ENCODE results near the gene CHAT.
"Not testable (repeated sequence)": the region's sequence is repeated elsewhere in the genome, so short reads cannot be mapped to it uniquely, and the experiment has no call there.

The CHAT gene

DNA sequence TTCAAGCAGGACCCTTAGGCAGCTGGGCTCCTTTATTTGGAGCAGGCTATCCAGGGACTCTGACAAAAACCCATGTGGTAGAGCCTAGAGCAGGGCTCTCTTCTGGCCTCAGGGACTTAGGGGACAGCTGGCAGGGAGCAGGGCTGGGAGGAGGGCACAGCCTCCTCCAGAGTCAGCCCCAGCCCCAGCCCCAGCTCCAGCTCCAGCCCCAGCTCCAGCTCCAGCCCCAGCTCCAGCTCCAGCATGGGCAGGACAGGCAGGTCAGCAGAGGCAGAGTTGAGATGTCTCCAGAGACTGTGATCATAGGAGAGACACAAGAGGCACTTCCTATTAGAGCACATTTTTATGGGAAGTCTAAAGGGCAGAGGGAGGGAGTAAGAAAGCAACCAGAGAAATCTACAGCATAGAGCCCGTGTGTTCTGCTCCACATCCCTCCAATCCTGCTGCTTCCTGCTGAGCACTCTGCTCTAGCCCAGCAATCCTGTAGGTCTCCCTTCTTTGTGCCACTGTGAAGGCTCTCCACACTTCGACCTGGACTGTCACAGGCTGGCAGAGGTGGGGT is 52.3 kb downstream of the CHAT start:
- in situ Hi-C loops (cut with MboI; ENCODE audit: low sequenced_read_pairs): no loop called here
- DNase-seq (ENCODE audit: low spot score in 2 of 2): no peak
- H3K27me3 ChIP-seq (ENCODE audit: low read depth): 0 out of 2 replicates have a peak, but pooled peaks cover 2% of the 10 kb centered on the region
- no peaks in the 10 kb centered on the region for H3K9me3 ChIP-seq
- H3K4me1 ChIP-seq: no peaks in the 10 kb centered on the region
- no peaks in the 10 kb centered on the region for H3K36me3 ChIP-seq (replicated peaks)
- no peak overlapping the region for H3K4me3 ChIP-seq

DNA sequence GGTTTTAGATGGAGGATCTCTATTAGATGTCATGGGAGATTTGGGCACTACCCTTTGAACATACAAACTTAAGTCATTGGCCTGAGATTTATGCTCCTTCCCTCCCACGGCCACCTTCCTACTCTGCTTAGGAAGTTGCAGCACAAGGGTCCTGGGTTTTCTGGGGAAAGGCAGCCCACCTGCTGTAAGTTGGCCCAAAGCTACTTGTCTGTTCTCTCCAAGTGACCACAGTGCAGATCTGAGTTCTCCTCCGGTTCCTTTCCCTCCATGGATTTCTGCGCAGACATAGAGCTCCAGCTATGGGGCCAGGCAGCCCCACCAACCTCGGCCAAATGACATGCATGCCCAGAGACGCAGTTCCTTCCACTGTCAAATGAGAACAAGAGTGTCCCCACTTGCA is 52.8 kb downstream of the CHAT start:
- Histone ChIP-seq H3K27me3 (ENCODE audit: low read depth) (0 out of 2 replicates have a peak, but pooled peaks cover 6% of the 10 kb centered on the region), H3K9me3 (no peaks in the 10 kb centered on the region), H3K4me3 (no peak overlapping the region), H3K36me3 (replicated peaks) (no peaks in the 10 kb centered on the region), H3K4me1 (no peaks in the 10 kb centered on the region)
- in situ Hi-C loops (cut with MboI; ENCODE audit: low sequenced_read_pairs): no loop called here
- DNase-seq (ENCODE audit: low spot score in 2 of 2): no peak

DNA sequence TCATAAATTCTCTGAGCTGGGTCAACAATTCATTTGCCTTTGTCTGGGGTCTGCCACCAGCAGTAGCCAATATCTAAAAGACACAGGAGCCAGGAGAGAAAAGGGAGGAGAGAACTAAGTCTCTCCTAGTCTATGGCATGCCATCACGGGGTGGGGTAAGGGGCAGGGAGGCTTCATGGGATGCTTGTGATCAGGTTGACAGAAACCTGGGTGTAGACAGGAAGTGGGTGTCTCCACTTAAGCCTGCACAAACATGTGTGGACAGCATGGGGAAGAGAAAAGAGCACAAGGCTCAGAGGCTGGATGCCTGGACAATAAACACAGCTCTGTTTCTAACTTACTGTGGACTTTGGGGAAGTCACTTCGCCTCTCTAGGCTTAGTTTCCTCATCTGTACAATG is 54.2 kb downstream of the CHAT start:
- H3K4me3 ChIP-seq: no peak overlapping the region
- 0 out of 2 replicates have a peak, but pooled peaks cover 8% of the 10 kb centered on the region for H3K27me3 ChIP-seq (ENCODE audit: low read depth)
- no peaks in the 10 kb centered on the region for H3K9me3 ChIP-seq
- in situ Hi-C loops (cut with MboI; ENCODE audit: low sequenced_read_pairs): no loop called here
- H3K36me3 ChIP-seq (replicated peaks): no peaks in the 10 kb centered on the region
- no peaks in the 10 kb centered on the region for H3K4me1 ChIP-seq
- DNase-seq (ENCODE audit: low spot score in 2 of 2): no peak

DNA sequence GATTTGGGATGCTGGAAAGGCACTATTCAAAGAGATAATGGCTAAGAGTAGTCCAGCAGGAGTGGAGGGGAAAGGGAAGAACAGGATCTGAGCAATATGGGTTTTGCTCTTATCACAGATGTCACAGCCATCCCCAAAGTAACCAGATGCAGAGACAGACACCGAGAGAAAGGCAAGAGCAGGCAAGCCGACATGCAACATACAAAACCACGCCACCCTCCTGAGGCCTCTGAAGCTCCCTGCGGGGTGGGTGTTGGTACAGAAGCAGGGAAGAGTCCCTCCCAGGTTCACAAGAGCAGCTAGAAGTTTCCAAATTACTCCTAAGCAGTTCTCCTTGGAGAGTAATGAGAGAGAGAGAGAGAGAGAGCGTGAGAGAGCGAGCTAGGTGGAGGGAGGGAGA is 54.8 kb downstream of the CHAT start:
- H3K4me3 ChIP-seq: no peak overlapping the region
- H3K4me1 ChIP-seq: no peaks in the 10 kb centered on the region
- in situ Hi-C loops (cut with MboI; ENCODE audit: low sequenced_read_pairs): no loop called here
- no peaks in the 10 kb centered on the region for H3K9me3 ChIP-seq
- H3K36me3 ChIP-seq (replicated peaks): no peaks in the 10 kb centered on the region
- DNase-seq (ENCODE audit: low spot score in 2 of 2): no peak
- H3K27me3 ChIP-seq (ENCODE audit: low read depth): 0 out of 2 replicates have a peak, but pooled peaks cover 8% of the 10 kb centered on the region

DNA sequence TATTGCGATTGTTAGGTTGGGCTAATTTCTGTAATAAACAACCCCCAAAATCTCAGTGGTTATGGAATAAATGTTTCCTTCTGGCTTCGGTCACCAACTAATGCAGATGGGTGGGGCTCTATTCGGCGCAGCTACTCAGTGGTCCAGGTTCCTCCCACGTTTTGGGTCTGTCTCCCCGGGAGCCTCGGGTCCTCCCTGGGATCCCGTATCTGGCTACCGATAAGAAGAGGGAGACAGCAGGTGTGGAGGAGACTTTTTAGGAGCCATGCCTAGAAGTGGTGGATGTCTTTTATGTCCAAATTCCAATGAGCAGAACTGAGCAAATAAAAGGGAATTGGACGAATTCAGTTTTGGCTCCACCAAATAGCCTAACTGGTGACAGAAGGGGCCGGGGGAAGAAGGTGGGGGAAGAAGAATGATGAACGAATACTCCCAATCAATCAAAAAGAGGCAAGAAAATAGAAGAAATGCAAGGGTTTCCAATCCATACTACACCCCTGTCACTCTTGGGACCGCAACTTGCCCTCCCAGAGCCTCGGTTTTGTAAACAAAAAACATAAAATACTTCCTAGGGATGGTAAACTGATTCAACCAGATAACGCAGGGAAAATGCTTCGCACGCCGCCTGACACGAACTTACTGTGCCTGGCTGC is 65.1 kb downstream of the CHAT start:
- Histone ChIP-seq H3K4me3 (no peak overlapping the region), H3K27me3 (ENCODE audit: low read depth) (peaks cover 12% of the 10 kb centered on the region; the same call in 1 of the 2 replicates), H3K36me3 (replicated peaks) (no peaks in the 10 kb centered on the region), H3K4me1 (peaks cover 4% of the 10 kb centered on the region; the same call in 1 of the 2 replicates), H3K9me3 (peaks cover 3% of the 10 kb centered on the region; the same call in 1 of the 2 replicates)
- DNase-seq (ENCODE audit: low spot score in 2 of 2): no peak
- in situ Hi-C loops (cut with MboI; ENCODE audit: low sequenced_read_pairs): no loop called here

DNA sequence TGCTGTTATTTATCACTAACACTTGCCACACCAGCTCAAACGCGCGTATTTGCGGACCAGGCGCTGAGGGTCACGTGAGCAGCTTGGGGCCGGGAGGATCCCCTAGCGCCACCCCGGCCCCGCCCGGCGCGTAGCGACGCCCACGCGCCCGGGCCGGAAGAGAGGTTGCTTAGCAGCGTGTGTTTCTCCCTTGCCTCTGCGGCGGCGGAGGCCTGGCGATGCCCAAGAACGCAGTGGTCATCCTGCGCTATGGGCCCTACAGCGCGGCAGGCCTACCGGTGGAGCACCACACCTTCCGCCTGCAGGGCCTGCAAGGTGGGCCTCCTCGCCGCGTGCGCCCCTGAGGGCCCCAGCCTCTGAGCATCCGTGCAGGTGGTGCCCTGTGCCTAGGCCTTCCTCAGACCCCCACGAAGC is 65.7 kb downstream of the CHAT start, which contains the start of gene C10orf53:
Gene C10orf53, plus strand, starts transcription at position 172 of the 414 bp plus-strand sequence. Its CDS starts 47 bp downstream, at position 219.
- H3K4me3 ChIP-seq: no peak within 1 kb of the TSS

DNA sequence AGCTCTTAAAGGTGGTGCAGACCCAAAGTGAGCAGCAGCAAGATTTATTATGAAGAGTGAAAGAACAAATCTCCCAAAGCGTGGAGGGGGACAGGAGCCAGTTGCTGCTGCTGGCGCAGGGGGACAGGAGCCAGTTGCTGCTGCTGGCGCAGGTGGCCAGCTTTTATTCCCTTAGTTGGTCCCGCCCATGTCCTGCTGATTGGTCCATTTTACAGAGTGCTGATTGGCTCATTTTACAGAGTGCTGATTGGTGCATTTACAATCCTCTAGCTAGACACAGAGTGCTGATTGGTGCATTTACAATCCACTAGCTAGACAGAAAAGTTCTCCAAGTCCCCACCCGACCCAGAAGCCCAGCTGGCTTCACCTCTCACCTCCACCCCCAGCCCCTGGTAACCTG is 68.6 kb downstream of the CHAT start:
- H3K4me1 ChIP-seq; in situ Hi-C loops (cut with MboI; ENCODE audit: low sequenced_read_pairs); H3K36me3 ChIP-seq (replicated peaks); DNase-seq (ENCODE audit: low spot score in 2 of 2); H3K4me3 ChIP-seq; H3K9me3 ChIP-seq; H3K27me3 ChIP-seq (ENCODE audit: low read depth): not testable (repeated sequence)

More for the DNA sequence above, 65.7 kb downstream of the CHAT start, which contains the start of gene C10orf53:
- in situ Hi-C loops (cut with MboI; ENCODE audit: low sequenced_read_pairs): no loop called here
- Histone ChIP-seq H3K27me3 (ENCODE audit: low read depth) (peaks cover 12% of the 10 kb centered on the region; the same call in 1 of the 2 replicates), H3K36me3 (replicated peaks) (no peaks in the 10 kb centered on the region), H3K4me1 (peaks cover 4% of the 10 kb centered on the region; the same call in 1 of the 2 replicates), H3K9me3 (peaks cover 3% of the 10 kb centered on the region; the same call in 1 of the 2 replicates)
- DNase-seq (ENCODE audit: low spot score in 2 of 2): peak; percentile 49 to 74

DNA sequence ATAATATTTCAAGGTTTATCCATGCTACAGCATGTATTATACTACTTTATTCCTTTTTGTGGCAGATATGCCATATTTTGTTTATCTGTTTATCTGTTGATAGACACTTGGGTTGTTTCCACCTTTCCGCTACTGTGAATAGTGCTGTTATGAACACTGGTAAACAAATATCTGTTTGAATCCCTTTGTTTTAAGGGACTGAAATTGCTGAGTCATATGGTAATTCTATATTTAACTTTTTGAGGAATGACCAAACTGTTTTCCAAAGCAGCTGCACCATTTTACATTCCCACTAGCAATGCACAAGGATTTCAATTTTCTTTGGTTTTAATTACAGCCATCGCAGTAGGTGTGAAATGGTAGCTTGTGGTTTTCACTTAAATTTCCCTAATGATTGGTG is 69.0 kb downstream of the CHAT start:
- H3K4me1 ChIP-seq: peaks cover 4% of the 10 kb centered on the region; the same call in 1 of the 2 replicates
- H3K36me3 ChIP-seq (replicated peaks): no peaks in the 10 kb centered on the region
- peaks cover 1% of the 10 kb centered on the region; the same call in 1 of the 2 replicates for H3K27me3 ChIP-seq (ENCODE audit: low read depth)
- no peak overlapping the region for H3K4me3 ChIP-seq
- peaks cover 3% of the 10 kb centered on the region; the same call in 1 of the 2 replicates for H3K9me3 ChIP-seq
- DNase-seq (ENCODE audit: low spot score in 2 of 2): no peak
- in situ Hi-C loops (cut with MboI; ENCODE audit: low sequenced_read_pairs): no loop called here

DNA sequence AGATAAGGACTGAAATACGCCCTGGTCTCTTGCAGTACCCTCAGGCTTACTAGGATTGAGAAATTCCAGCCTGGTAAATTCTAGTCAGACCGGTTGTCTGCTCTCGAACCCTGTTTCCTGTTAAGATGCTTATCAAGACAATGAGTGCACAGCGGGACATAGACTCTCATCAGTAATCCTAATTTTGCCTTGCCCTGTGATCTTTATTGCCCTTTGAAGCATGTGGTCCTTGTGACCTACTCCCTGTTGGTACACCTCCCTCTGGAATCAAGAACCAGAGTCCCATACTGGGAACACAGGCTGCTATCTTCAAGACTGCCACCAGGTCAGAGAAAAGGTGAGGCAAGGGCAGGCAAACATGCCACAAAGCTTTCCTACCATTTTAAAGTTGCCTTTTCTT is 72.8 kb downstream of the CHAT start:
- DNase-seq (ENCODE audit: low spot score in 2 of 2): no peak
- in situ Hi-C loops (cut with MboI; ENCODE audit: low sequenced_read_pairs): no loop called here
- no peaks in the 10 kb centered on the region for H3K36me3 ChIP-seq (replicated peaks)

DNA sequence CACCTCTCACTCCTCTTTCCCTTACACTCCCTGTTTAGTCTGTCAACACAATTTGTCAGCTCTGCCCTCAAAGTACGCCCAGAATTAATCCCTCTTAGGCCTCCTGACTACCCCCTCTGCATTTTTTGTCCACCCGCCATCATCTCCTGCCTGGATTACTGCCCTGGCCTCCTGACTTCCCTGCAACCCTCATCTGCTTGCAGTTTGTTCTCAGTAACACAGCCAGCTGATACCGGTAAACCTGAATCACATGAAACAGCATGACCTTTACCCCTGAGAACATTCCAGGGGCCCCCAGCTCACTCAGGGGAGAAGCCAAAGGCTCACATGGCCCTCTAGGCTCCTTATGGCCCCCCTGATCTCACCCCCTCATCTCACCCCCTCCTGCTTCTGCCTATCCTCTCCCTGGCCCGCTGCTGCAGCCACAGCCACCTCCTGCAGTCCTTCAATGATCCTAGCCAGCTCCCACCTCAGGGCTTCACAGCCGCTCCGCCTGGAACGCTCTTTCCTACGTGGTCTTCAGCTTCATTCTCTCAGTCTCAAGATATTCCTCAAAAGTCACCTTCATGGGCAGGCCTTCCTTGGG is 74.5 kb downstream of the CHAT start:
- DNase-seq (ENCODE audit: low spot score in 2 of 2): no peak
- no peak overlapping the region for H3K4me3 ChIP-seq
- 0 out of 2 replicates have a peak, but pooled peaks cover 9% of the 10 kb centered on the region for H3K27me3 ChIP-seq (ENCODE audit: low read depth)
- no peaks in the 10 kb centered on the region for H3K36me3 ChIP-seq (replicated peaks)
- no peaks in the 10 kb centered on the region for H3K4me1 ChIP-seq
- no peaks in the 10 kb centered on the region for H3K9me3 ChIP-seq
- in situ Hi-C loops (cut with MboI; ENCODE audit: low sequenced_read_pairs): no loop called here

More for the DNA sequence above, 72.8 kb downstream of the CHAT start:
- Histone ChIP-seq H3K27me3 (ENCODE audit: low read depth) (0 out of 2 replicates have a peak, but pooled peaks cover 9% of the 10 kb centered on the region), H3K4me1 (no peaks in the 10 kb centered on the region), H3K9me3 (no peaks in the 10 kb centered on the region), H3K4me3 (no peak overlapping the region)

DNA sequence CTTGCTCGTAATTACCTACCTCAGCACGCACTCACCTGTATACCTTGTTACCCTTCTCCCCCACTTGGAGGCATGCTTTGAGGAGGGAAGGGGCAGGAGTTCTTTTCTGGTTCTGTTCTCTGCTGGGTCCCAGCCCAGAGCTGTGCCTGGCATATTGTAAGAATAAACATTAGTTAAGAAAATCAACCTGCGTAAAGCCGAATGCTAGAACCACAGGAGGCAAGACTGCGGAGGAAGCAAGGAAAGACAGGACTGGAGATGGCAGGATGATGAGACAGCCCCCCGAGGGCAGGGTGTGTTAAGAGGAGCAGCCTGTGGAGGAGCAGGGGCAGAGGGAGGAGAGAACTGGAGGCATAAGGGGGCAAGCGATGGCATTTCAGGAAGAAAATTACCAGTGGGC is 75.1 kb downstream of the CHAT start:
- no peaks in the 10 kb centered on the region for H3K36me3 ChIP-seq (replicated peaks)
- DNase-seq (ENCODE audit: low spot score in 2 of 2): no peak
- H3K27me3 ChIP-seq (ENCODE audit: low read depth): 0 out of 2 replicates have a peak, but pooled peaks cover 9% of the 10 kb centered on the region
- H3K4me3 ChIP-seq: no peak overlapping the region
- no peaks in the 10 kb centered on the region for H3K4me1 ChIP-seq
- no peaks in the 10 kb centered on the region for H3K9me3 ChIP-seq
- in situ Hi-C loops (cut with MboI; ENCODE audit: low sequenced_read_pairs): no loop called here

DNA sequence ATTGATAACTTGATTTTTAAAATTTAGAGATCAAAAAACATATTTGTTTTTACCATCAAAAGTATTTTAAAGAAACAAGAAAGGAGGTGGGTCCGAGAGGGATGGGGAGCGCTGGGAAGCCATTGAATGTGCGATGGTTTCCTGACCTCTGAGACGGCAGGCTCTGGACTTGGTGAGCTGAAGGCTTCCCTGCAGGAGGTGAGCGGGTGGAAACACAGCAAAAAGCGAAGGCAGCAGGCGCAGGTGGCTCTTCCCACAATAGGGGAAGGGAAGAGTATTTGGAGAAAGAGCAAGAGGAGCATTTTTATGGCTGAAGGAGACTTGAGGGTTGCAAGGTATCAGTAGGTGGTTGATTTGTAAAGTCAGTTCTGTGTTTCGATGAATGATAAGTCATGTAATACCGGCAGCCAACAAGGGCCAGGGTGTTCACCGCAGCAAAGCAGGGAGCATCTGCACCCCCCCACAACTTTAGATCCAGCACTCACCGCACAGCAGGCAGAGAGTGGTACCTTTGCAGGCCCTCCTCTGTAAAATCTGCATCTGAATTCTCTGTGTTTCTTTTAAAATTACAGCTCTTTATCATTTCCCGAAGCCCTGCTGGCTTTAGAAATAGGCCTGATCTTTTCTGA is 76.2 kb downstream of the CHAT start:
- Histone ChIP-seq H3K27me3 (ENCODE audit: low read depth) (0 out of 2 replicates have a peak, but pooled peaks cover 9% of the 10 kb centered on the region), H3K9me3 (no peaks in the 10 kb centered on the region), H3K36me3 (replicated peaks) (no peaks in the 10 kb centered on the region), H3K4me1 (no peaks in the 10 kb centered on the region), H3K4me3 (no peak overlapping the region)
- in situ Hi-C loops (cut with MboI; ENCODE audit: low sequenced_read_pairs): no loop called here
- DNase-seq (ENCODE audit: low spot score in 2 of 2): no peak

DNA sequence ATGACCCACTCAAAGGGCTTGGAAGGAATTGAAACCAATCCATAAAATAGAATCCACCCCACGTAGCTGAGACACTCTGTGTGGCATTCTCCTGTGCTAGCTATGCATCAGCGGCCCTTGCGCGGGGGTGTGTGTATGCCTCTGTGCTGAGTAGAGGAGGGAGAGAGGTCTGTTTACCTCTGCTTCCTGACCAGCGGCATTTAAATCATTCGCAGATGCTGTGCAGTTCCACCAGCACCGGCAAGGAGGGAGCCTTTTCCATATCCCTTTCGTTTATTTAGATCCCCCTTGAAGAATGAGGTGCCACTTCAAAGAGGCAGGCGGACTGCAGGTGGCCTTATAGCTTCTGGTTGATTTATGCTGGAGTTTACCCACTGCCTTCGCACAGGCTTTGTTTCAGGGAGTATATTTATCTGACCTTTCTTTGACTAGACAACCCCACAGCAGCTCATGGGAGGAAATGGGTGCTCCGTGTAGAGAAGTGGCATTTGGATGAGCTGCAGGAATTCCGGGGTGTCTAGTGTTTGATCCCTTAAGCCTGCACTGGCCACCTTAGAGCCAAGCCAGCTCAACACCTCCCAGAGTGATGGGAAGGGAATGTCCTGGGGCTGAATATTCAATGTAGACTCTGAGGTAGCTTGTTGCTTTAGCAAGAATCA is 77.0 kb downstream of the CHAT start:
- Histone ChIP-seq H3K36me3 (replicated peaks) (no peaks in the 10 kb centered on the region), H3K4me1 (no peaks in the 10 kb centered on the region), H3K4me3 (no peak overlapping the region), H3K9me3 (no peaks in the 10 kb centered on the region), H3K27me3 (ENCODE audit: low read depth) (0 out of 2 replicates have a peak, but pooled peaks cover 13% of the 10 kb centered on the region)
- no peak for DNase-seq (ENCODE audit: low spot score in 2 of 2)
- in situ Hi-C loops (cut with MboI; ENCODE audit: low sequenced_read_pairs): no loop called here

Measured in HAP-1 (cell line).